C4-2B (cell line): ENCODE measurements around the gene CHCHD6.

Experiments used
- CTCF ChIP-seq: fragments of 450-650 bp; conservative IDR thresholded peaks from 2 replicates; pipeline ENCODE4 v1.5.1; 2017; ENCODE audit warnings: mild to moderate bottlenecking
- ZFX ChIP-seq: fragments of 450-650 bp; IDR thresholded peaks from 2 replicates; pipeline ENCODE4 v1.6.1; 2017

GRCh38 chr3:126768903-126769302 is 64.9 kb downstream of the CHCHD6 start:
- TF ChIP-seq CTCF: no peak
- TF ChIP-seq ZFX: no peak
